Progenitor cell of endocrine pancreas (in vitro differentiated cells): Measurements from ENCODE around the gene PTGIS. TPM values are rescaled to one million over a fixed set of nuclear protein-coding genes. Genes with fewer than 3 reads are reported as not detected.

Experiments used
- DNase-seq: peaks from one replicate; pipeline ENCODE4 v3.0.0; 2021; ENCODE audit warnings: low spot score; ENCODE audit not compliant: unreplicated experiment
- H3K27ac Mint-ChIP-seq: 2 replicates; pipeline ENCODE4 v1.8.0; 2021; ENCODE audit warnings: mild to moderate bottlenecking, moderate library complexity, mixed read lengths
- H3K27me3 Mint-ChIP-seq: 2 replicates; pipeline ENCODE4 v1.8.0; 2021; ENCODE audit warnings: mixed read lengths
- H3K36me3 Mint-ChIP-seq: 2 replicates; pipeline ENCODE4 v1.8.0; 2022; ENCODE audit warnings: mixed read lengths; ENCODE audit not compliant: insufficient read depth
- H3K4me1 Mint-ChIP-seq: 2 replicates; pipeline ENCODE4 v1.8.0; 2021; ENCODE audit warnings: low read depth, mixed read lengths
- H3K4me3 Mint-ChIP-seq: 2 replicates; pipeline ENCODE4 v1.8.0; 2021; ENCODE audit warnings: low read depth, mild to moderate bottlenecking, moderate library complexity, mixed read lengths
- H3K9me3 Mint-ChIP-seq: 2 replicates; pipeline ENCODE4 v1.8.0; 2021; ENCODE audit warnings: low read depth, mixed read lengths
- total RNA-seq: library from RNA; stranded (reverse); gene quantifications from 2 replicates; pipeline ENCODE4 v1.2.1, GENCODE V29; 2021
- TF ChIP-seq, protein P1 (sequence below): fragments of 200-600 bp; sonication (generic); IDR thresholded peaks from one replicate; pipeline ENCODE4 v1.5.0; 2021; ENCODE audit warnings: antibody characterized with exemption, mild to moderate bottlenecking; ENCODE audit not compliant: unreplicated experiment

The PTGIS gene
- total RNA-seq, 1 donor from 2014 or later = 19.3 TPM

- no peaks in the 10 kb centered on the region for H3K36me3 Mint-ChIP-seq
- H3K4me1 Mint-ChIP-seq = peaks cover 15% of the 10 kb centered on the region
- TF ChIP-seq, protein P1, sequence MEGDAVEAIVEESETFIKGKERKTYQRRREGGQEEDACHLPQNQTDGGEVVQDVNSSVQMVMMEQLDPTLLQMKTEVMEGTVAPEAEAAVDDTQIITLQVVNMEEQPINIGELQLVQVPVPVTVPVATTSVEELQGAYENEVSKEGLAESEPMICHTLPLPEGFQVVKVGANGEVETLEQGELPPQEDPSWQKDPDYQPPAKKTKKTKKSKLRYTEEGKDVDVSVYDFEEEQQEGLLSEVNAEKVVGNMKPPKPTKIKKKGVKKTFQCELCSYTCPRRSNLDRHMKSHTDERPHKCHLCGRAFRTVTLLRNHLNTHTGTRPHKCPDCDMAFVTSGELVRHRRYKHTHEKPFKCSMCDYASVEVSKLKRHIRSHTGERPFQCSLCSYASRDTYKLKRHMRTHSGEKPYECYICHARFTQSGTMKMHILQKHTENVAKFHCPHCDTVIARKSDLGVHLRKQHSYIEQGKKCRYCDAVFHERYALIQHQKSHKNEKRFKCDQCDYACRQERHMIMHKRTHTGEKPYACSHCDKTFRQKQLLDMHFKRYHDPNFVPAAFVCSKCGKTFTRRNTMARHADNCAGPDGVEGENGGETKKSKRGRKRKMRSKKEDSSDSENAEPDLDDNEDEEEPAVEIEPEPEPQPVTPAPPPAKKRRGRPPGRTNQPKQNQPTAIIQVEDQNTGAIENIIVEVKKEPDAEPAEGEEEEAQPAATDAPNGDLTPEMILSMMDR = no peak
- no peak overlapping the region for H3K27ac Mint-ChIP-seq
- H3K9me3 Mint-ChIP-seq = no peaks in the 10 kb centered on the region
- H3K4me3 Mint-ChIP-seq = no peak overlapping the region
- H3K27me3 Mint-ChIP-seq = peaks cover 28% of the 10 kb centered on the region
- DNase-seq = no peak
Observed at GRCh38 chr20:49480236-49480635, 87.7 kb downstream of the PTGIS start.

DNA sequence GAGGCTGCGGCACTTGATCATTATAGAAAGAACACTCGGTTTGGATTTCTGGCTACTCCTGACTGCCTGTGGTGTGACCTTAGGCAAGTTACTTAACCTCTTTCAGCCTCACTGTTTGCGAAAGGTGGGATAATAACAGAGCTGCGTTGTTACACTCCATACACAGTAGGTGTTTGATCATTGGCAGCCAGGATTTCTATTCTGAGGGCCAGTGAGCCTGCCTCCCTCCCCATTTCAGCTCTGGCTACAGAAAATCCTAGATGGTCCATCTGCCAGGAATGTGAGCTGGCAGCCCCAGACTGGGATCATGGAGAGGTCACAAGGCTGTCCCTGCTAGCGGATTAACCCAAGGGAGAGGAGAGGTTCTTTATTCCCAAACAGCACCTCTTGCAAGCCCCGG is 88.2 kb downstream of the PTGIS start:
- H3K9me3 Mint-ChIP-seq = no peaks in the 10 kb centered on the region
- DNase-seq = no peak
- TF ChIP-seq, protein P1 = no peak
- H3K4me1 Mint-ChIP-seq = peaks cover 15% of the 10 kb centered on the region
- H3K4me3 Mint-ChIP-seq = no peak overlapping the region
- H3K27me3 Mint-ChIP-seq = peaks cover 29% of the 10 kb centered on the region
- no peaks in the 10 kb centered on the region for H3K36me3 Mint-ChIP-seq
- no peak overlapping the region for H3K27ac Mint-ChIP-seq

GRCh38 chr20:49478754-49479689 is 88.9 kb downstream of the PTGIS start:
- no peak for DNase-seq
- no peaks in the 10 kb centered on the region for H3K36me3 Mint-ChIP-seq
- no peaks in the 10 kb centered on the region for H3K9me3 Mint-ChIP-seq
- peaks cover 12% of the 10 kb centered on the region for H3K4me1 Mint-ChIP-seq
- H3K27me3 Mint-ChIP-seq = peaks cover 26% of the 10 kb centered on the region
- peak overlapping the region; percentile 16 for H3K27ac Mint-ChIP-seq
- no peak overlapping the region for H3K4me3 Mint-ChIP-seq
- TF ChIP-seq, protein P1 = no peak

- Mint-ChIP-seq H3K27me3 (peaks cover 26% of the 10 kb centered on the region), H3K36me3 (no peaks in the 10 kb centered on the region)
Observed at GRCh38 chr20:49478266-49478665, 89.7 kb downstream of the PTGIS start.

GRCh38 chr20:49477200-49477599 is 90.7 kb downstream of the PTGIS start:
- Mint-ChIP-seq H3K27me3 (peaks cover 23% of the 10 kb centered on the region), H3K9me3 (no peaks in the 10 kb centered on the region), H3K36me3 (no peaks in the 10 kb centered on the region), H3K4me1 (peaks cover 10% of the 10 kb centered on the region), H3K4me3 (no peak overlapping the region), H3K27ac (no peak overlapping the region)
- no peak for DNase-seq
- TF ChIP-seq, protein P1 = no peak

More at GRCh38 chr20:49478266-49478665, 89.7 kb downstream of the PTGIS start:
- no peak overlapping the region for H3K4me3 Mint-ChIP-seq
- TF ChIP-seq, protein P1 = no peak
- H3K4me1 Mint-ChIP-seq = peaks cover 12% of the 10 kb centered on the region
- no peak for DNase-seq
- H3K27ac Mint-ChIP-seq = no peak overlapping the region
- no peaks in the 10 kb centered on the region for H3K9me3 Mint-ChIP-seq
